IMR-90 (cell line): ENCODE results near the gene RNF145. TPM values are rescaled to one million over a fixed set of nuclear protein-coding genes. Genes with fewer than 3 reads are reported as not detected.

ENCODE experiments used
- ATAC-seq: fragments of 200-7000 bp; cut with Tn5 transposase; 2 replicates; pipeline ENCODE4 v1.9.1; 2020; ENCODE audit warnings: low read depth, mild to moderate bottlenecking, moderate library complexity
- BruUV-seq: library from RNA; stranded (reverse); fragments of 400-500 nt; replicated peaks from 2 replicates; lab custom pipeline; 2021; lab: Mats Ljungman, UMichigan
- CTCF ChIA-PET: fragments of 300-600 bp; formaldehyde crosslinking; extraction: SDS; loops from one replicate; lab custom pipeline; 2021; ENCODE audit warnings: antibody characterized with exemption; lab: Yijun Ruan, JAX
- POLR2A ChIA-PET: fragments of 300-600 bp; sonication (Branson Sonifier 250); formaldehyde crosslinking; loops from one replicate; lab custom pipeline; 2022; ENCODE audit warnings: antibody characterized with exemption; ENCODE audit not compliant: unreplicated experiment; lab: Charles Lee
- DNase-seq: peaks from one replicate; pipeline ENCODE4 v3.0.0; 2013
- H2AFZ ChIP-seq: replicated peaks from 2 replicates; pipeline ENCODE3; 2013; ENCODE audit warnings: low read length, mild to moderate bottlenecking; ENCODE audit not compliant: poor library complexity
- H2AK5ac ChIP-seq: 2 replicates; pipeline ENCODE4 v1.6.1; 2013; ENCODE audit warnings: low read depth, low read length, inconsistent platforms
- H2AK9ac ChIP-seq: replicated peaks from 2 replicates; pipeline ENCODE3; 2013; ENCODE audit warnings: mild to moderate bottlenecking, low read depth, low read length, moderate library complexity; ENCODE audit not compliant: poor library complexity
- H2BK120ac ChIP-seq: 2 replicates; pipeline ENCODE4 v1.6.1; 2013; ENCODE audit warnings: low read depth, low read length, inconsistent platforms
- H2BK15ac ChIP-seq: 3 replicates; pipeline ENCODE4 v1.6.1; 2013; ENCODE audit warnings: low read depth, low read length, inconsistent platforms
- H2BK20ac ChIP-seq: 2 replicates; pipeline ENCODE4 v1.6.1; 2013; ENCODE audit warnings: low read depth, mild to moderate bottlenecking, inconsistent platforms, low read length, moderate library complexity
- H2BK5ac ChIP-seq: 2 replicates; pipeline ENCODE4 v1.6.1; 2013; ENCODE audit warnings: mild to moderate bottlenecking, low read depth, low read length, inconsistent platforms; ENCODE audit not compliant: poor library complexity, severe bottlenecking
- H3K14ac ChIP-seq: replicated peaks from 2 replicates; pipeline ENCODE4 v1.6.1; 2013; ENCODE audit warnings: low read depth, low read length, inconsistent platforms
- H3K18ac ChIP-seq: 2 replicates; pipeline ENCODE4 v1.6.1; 2013; ENCODE audit warnings: low read depth, low read length, control low read depth
- H3K23ac ChIP-seq: 2 replicates; pipeline ENCODE4 v1.6.1; 2013; ENCODE audit warnings: low read depth, low read length, inconsistent platforms
- H3K27ac ChIP-seq: 2 replicates; pipeline ENCODE4 v1.5.1; 2013; ENCODE audit warnings: mild to moderate bottlenecking, control low read depth, low read length; ENCODE audit not compliant: insufficient read depth
- H3K27me3 ChIP-seq: 2 replicates; pipeline ENCODE4 v1.6.1; 2013; ENCODE audit warnings: low read length; ENCODE audit not compliant: control insufficient read depth, insufficient read depth
- H3K36me3 ChIP-seq: 2 replicates; pipeline ENCODE4 v1.6.1; 2013; ENCODE audit warnings: low read length, mixed read lengths; ENCODE audit not compliant: control insufficient read depth, insufficient read depth
- H3K4ac ChIP-seq: 2 replicates; pipeline ENCODE4 v1.6.1; 2013; ENCODE audit warnings: low read depth, low read length, inconsistent platforms
- H3K4me1 ChIP-seq: 2 replicates; pipeline ENCODE4 v1.6.1; 2013; ENCODE audit warnings: low read length, mixed read lengths; ENCODE audit not compliant: control insufficient read depth, insufficient read depth
- H3K4me2 ChIP-seq: 2 replicates; pipeline ENCODE4 v1.6.1; 2013; ENCODE audit warnings: low read depth, mild to moderate bottlenecking, control low read depth, low read length, moderate library complexity
- H3K4me3 ChIP-seq: 2 replicates; pipeline ENCODE4 v1.5.1; 2013; ENCODE audit warnings: low read depth, mild to moderate bottlenecking, control low read depth, low read length, moderate library complexity; ENCODE audit not compliant: insufficient read depth
- H3K56ac ChIP-seq: 2 replicates; pipeline ENCODE4 v1.6.1; 2013; ENCODE audit warnings: low read length, inconsistent platforms; ENCODE audit not compliant: insufficient read depth; ENCODE audit errors: extremely low read depth
- H3K79me1 ChIP-seq, 2 experiments: 2 replicates each; pipeline ENCODE4 v1.6.1; 2013; ENCODE audit warnings: low read length in 2 of 2, inconsistent platforms in 1 of 2, low read depth in 1 of 2
- H3K9ac ChIP-seq: 2 replicates; pipeline ENCODE4 v1.6.1; 2013; ENCODE audit warnings: low read depth, low read length, control low read depth
- H3K9me1 ChIP-seq: 2 replicates; pipeline ENCODE4 v1.6.1; 2013; ENCODE audit warnings: low read length, inconsistent platforms; ENCODE audit not compliant: insufficient read depth
- H3K9me3 ChIP-seq: 2 replicates; pipeline ENCODE4 v1.6.1; 2013; ENCODE audit warnings: low read length; ENCODE audit not compliant: control insufficient read depth, insufficient read depth
- H4K20me1 ChIP-seq: 2 replicates; pipeline ENCODE4 v1.6.1; 2013; ENCODE audit warnings: low read length, inconsistent platforms; ENCODE audit not compliant: insufficient read depth
- H4K5ac ChIP-seq: 2 replicates; pipeline ENCODE4 v1.6.1; 2013; ENCODE audit warnings: mild to moderate bottlenecking, low read depth, low read length, control low read depth
- H4K8ac ChIP-seq, 2 experiments: 2 replicates each; pipeline ENCODE4 v1.6.1; 2013; ENCODE audit warnings: low read depth in 2 of 2, low read length in 2 of 2, control low read depth in 1 of 2, inconsistent platforms in 1 of 2
- H4K91ac ChIP-seq: 2 replicates; pipeline ENCODE4 v1.6.1; 2013; ENCODE audit warnings: low read depth, low read length, inconsistent platforms; ENCODE audit not compliant: insufficient read depth
- BHLHE40 ChIP-seq: fragments of 150-350 bp; IDR thresholded peaks from 2 replicates; pipeline ENCODE4 v1.6.1; 2016; ENCODE audit warnings: mild to moderate bottlenecking, low read depth, low read length
- CEBPB ChIP-seq: IDR thresholded peaks from 2 replicates; pipeline ENCODE4 v1.6.1; 2012; ENCODE audit warnings: low read depth, low read length, improper control_type of control experiment
- CHD1 ChIP-seq: IDR thresholded peaks from 2 replicates; pipeline ENCODE4 v1.6.1; 2012; ENCODE audit warnings: low read depth, low read length, improper control_type of control experiment
- FOS ChIP-seq: fragments of 150-350 bp; IDR thresholded peaks from 2 replicates; pipeline ENCODE4 v1.6.1; 2016; ENCODE audit warnings: low read depth, low read length
- MAFK ChIP-seq: IDR thresholded peaks from 2 replicates; pipeline ENCODE4 v1.6.1; 2012; ENCODE audit warnings: low read depth, low read length, improper control_type of control experiment
- MAZ ChIP-seq: IDR thresholded peaks from 2 replicates; pipeline ENCODE4 v1.6.1; 2012; ENCODE audit warnings: low read depth, mild to moderate bottlenecking, low read length, improper control_type of control experiment, moderate library complexity, borderline replicate concordance
- MXI1 ChIP-seq: IDR thresholded peaks from 2 replicates; pipeline ENCODE4 v1.6.1; 2012; ENCODE audit warnings: low read depth, mild to moderate bottlenecking, low read length, moderate library complexity, borderline replicate concordance
- NFE2L2 ChIP-seq: fragments of 150-350 bp; IDR thresholded peaks from 2 replicates; pipeline ENCODE4 v1.6.1; 2016; ENCODE audit warnings: low read depth, mild to moderate bottlenecking, low read length
- RAD21 ChIP-seq: IDR thresholded peaks from 2 replicates; pipeline ENCODE4 v1.6.1; 2012; ENCODE audit warnings: low read length, improper control_type of control experiment
- RFX5 ChIP-seq: IDR thresholded peaks from 2 replicates; pipeline ENCODE4 v1.8.0; 2012; ENCODE audit warnings: low read depth, mild to moderate bottlenecking, low read length, moderate library complexity
- SMC3 ChIP-seq: fragments of 150-350 bp; IDR thresholded peaks from 2 replicates; pipeline ENCODE4 v1.6.1; 2016; ENCODE audit warnings: low read depth, mild to moderate bottlenecking, antibody characterized with exemption, low read length, moderate library complexity
- WGBS, 2 experiments: methylation state at CpG; one replicate each; pipeline versions ENCODE4 v1.1.5 to v1.1.7; 2013; ENCODE audit warnings: missing lambda C conversion rate in 2 of 2; ENCODE audit not compliant: insufficient read length in 1 of 2; ENCODE audit errors: extremely low coverage in 2 of 2; 5-methylcytosine and 5-hydroxymethylcytosine counted together
- dilution Hi-C: fragments of 300-500 bp; cut with HindIII; formaldehyde crosslinking; loops from one replicate; pipeline ENCODE4 v1.14.3; 2018; ENCODE audit warnings: low sequenced_read_pairs; ENCODE audit not compliant: unreplicated experiment
- in situ Hi-C: fragments of 300-500 bp; cut with MboI; formaldehyde crosslinking; loops from 3 replicates; pipeline ENCODE4 v1.14.3; 2019; ENCODE audit warnings: low sequenced_read_pairs, inconsistent platforms, mixed read lengths
- intact Hi-C: fragments of 100-400 bp; cut with micrococcal nuclease; formaldehyde crosslinking; loops from 2 replicates; pipeline ENCODE4 v1.10.0; 2022
- polyA plus RNA-seq, 3 experiments: library from polyadenylated mRNA; depleted of rRNA; stranded (reverse); fragments of >200 nt; gene quantifications; 2 replicates each; pipeline ENCODE4 v1.2.3, GENCODE V29; 2012; ENCODE audit warnings: low replicate concordance in 1 of 3
- total RNA-seq: library from RNA; depleted of rRNA; stranded (reverse); fragments of >200 nt; gene quantifications from 2 replicates; pipeline ENCODE4 v1.2.3, GENCODE V29; 2012
- TF ChIP-seq, protein P1 (sequence below): fragments of 150-350 bp; IDR thresholded peaks from 2 replicates; pipeline ENCODE4 v1.6.1; 2017; ENCODE audit warnings: mild to moderate bottlenecking, antibody characterized with exemption, low read length, low read depth
- TF ChIP-seq, protein P2 (sequence below): fragments of 150-350 bp; IDR thresholded peaks from 2 replicates; pipeline ENCODE4 v1.6.1; 2016; ENCODE audit warnings: low read depth, mild to moderate bottlenecking, low read length, moderate library complexity, borderline replicate concordance

RNF145 gene
- total and polyA plus RNA-seq, 2 of the 4 experiments (the other 2 are of a cell fraction), result 50.0 to 57.0 TPM

DNA sequence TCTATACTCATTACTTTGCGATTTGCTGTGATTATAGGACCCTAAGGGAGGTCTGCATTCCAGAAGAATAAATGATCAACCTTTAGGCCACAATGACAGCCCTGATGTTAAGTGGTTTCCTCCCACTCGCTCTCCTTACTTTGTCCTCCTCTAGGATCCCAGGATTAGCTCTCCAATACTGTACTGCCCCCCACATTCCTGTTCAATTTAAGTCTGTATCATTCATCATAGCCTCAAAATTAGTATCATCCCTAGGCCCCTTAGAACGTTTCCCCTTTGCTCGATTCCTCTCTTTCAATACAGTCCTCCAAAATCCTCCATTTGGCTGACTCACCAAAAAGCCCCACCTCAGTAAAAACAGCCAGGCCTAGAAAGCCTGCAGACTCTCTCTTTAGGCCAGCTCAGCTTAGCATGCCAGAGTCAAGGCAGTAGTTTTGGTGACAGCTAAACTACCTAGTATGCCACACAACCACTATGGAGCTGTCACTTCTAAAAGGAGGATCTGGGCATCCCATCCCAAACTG, 24.4 kb downstream of the RNF145 start:
- no peak overlapping the region for H3K4me3 ChIP-seq

More for the DNA sequence above, 24.4 kb downstream of the RNF145 start:
- ChIA-PET POLR2A (interaction anchor here (0.5 kb wide), 1 partner anchor 11 kb away, joined by 9 read pairs; no protein-coding TSS in a partner anchor), CTCF (no interaction called here)
- peak overlapping the region; percentile 16; the same call in 2 of the 3 replicates for H2BK15ac ChIP-seq
- dilution Hi-C loops (no loop called here), in situ Hi-C loops (loop anchor here (25.0 kb wide), 1 partner anchor 1623 kb away; no protein-coding TSS in a partner anchor), intact Hi-C loops (loop anchor here (2.0 kb wide), 1 partner anchor 22 kb away; no protein-coding TSS in a partner anchor)
- peak overlapping the region; percentile 46 for H3K23ac ChIP-seq
- no peaks in the 10 kb centered on the region for H3K9me3 ChIP-seq
- peak overlapping the region; percentile 93 for H4K91ac ChIP-seq
- H3K18ac ChIP-seq, result peak overlapping the region; percentile 73
- H2BK120ac ChIP-seq, result peak overlapping the region; percentile 93
- peak overlapping the region; percentile 71 for H3K56ac ChIP-seq
- no peak overlapping the region for H2AFZ ChIP-seq
- no CpG with 5 or more reads among the region's 4 CpGs for WGBS, 2 experiments
- H2BK5ac ChIP-seq, result peak overlapping the region; percentile 97
- peak overlapping the region; percentile 90 for H2BK20ac ChIP-seq
- peaks cover 33% of the 10 kb centered on the region for H3K4me1 ChIP-seq
- no peaks in the 10 kb centered on the region for H3K27me3 ChIP-seq
- peak overlapping the region; percentile 60; the same call in 1 of the 2 replicates for H3K4me2 ChIP-seq
- H3K79me1 ChIP-seq, result peaks cover 23 to 40% of the 10 kb centered on the region in 2 experiments
- TF ChIP-seq, protein P1, sequence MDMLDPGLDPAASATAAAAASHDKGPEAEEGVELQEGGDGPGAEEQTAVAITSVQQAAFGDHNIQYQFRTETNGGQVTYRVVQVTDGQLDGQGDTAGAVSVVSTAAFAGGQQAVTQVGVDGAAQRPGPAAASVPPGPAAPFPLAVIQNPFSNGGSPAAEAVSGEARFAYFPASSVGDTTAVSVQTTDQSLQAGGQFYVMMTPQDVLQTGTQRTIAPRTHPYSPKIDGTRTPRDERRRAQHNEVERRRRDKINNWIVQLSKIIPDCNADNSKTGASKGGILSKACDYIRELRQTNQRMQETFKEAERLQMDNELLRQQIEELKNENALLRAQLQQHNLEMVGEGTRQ, result no peak
- TF ChIP-seq, protein P2, sequence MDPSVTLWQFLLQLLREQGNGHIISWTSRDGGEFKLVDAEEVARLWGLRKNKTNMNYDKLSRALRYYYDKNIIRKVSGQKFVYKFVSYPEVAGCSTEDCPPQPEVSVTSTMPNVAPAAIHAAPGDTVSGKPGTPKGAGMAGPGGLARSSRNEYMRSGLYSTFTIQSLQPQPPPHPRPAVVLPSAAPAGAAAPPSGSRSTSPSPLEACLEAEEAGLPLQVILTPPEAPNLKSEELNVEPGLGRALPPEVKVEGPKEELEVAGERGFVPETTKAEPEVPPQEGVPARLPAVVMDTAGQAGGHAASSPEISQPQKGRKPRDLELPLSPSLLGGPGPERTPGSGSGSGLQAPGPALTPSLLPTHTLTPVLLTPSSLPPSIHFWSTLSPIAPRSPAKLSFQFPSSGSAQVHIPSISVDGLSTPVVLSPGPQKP, result no peak
- TF ChIP-seq MAFK, result peak; percentile 74
- no peak for TF ChIP-seq BHLHE40
- no peak for TF ChIP-seq RAD21
- 0 out of 2 replicates have a peak, but pooled peaks have one; percentile 1 for TF ChIP-seq FOS
- TF ChIP-seq MXI1, result no peak
- no peak for TF ChIP-seq RFX5
- TF ChIP-seq CEBPB, result no peak
- TF ChIP-seq SMC3, result no peak
- no peak for TF ChIP-seq NFE2L2
- no peak for TF ChIP-seq CHD1
- no peak for TF ChIP-seq MAZ
- BruUV-seq, result TSS peak; percentile 88
- ATAC-seq, result peak; percentile 65
- no peaks in the 10 kb centered on the region for H4K20me1 ChIP-seq
- peak overlapping the region; percentile 58 to 73 for H4K8ac ChIP-seq
- H4K5ac ChIP-seq, result peak overlapping the region; percentile 92
- peak overlapping the region; percentile 66 for H3K4ac ChIP-seq
- H3K9me1 ChIP-seq, result peaks cover 6% of the 10 kb centered on the region; the same call in 1 of the 2 replicates
- peaks cover 21% of the 10 kb centered on the region for H3K36me3 ChIP-seq
- peak overlapping the region; percentile 46; the same call in 1 of the 2 replicates for H2AK5ac ChIP-seq
- peak overlapping the region; percentile 69 for H3K27ac ChIP-seq
- peak overlapping the region; percentile 47 for H3K14ac ChIP-seq
- peak overlapping the region; percentile 51 for H2AK9ac ChIP-seq
- DNase-seq, result peak; percentile 93
- peak overlapping the region; percentile 37 for H3K9ac ChIP-seq
